ENCODE data around the gene ADAM22.

The ADAM22 gene

GRCh38 chr7:87959336-87959735, 25.3 kb downstream of the ADAM22 start:
- no peak for DNase-seq

- DNase-seq = no peak
Observed at GRCh38 chr7:87960239-87960638, 26.2 kb downstream of the ADAM22 start.

GRCh38 chr7:87961754-87962153, 27.7 kb downstream of the ADAM22 start:
- DNase-seq = no peak

- no peak for DNase-seq
Observed at GRCh38 chr7:87966271-87966670, 32.2 kb downstream of the ADAM22 start.

GRCh38 chr7:87968021-87968420, 34.0 kb downstream of the ADAM22 start:
- no peak for DNase-seq

GRCh38 chr7:87982116-87982515, 48.1 kb downstream of the ADAM22 start:
- no peak for DNase-seq

- DNase-seq = no peak
Observed at GRCh38 chr7:87984088-87984487, 50.0 kb downstream of the ADAM22 start.

- DNase-seq = no peak
Observed at GRCh38 chr7:87993269-87993668, 59.2 kb downstream of the ADAM22 start.

GRCh38 chr7:87999261-87999660, 65.2 kb downstream of the ADAM22 start:
- DNase-seq = no peak

GRCh38 chr7:88001744-88002530, 67.9 kb downstream of the ADAM22 start:
- DNase-seq = no peak

GRCh38 chr7:88002617-88003016, 68.6 kb downstream of the ADAM22 start:
- no peak for DNase-seq

- DNase-seq = no peak
Observed at GRCh38 chr7:88003581-88003980, 69.5 kb downstream of the ADAM22 start.

- DNase-seq = no peak
Observed at GRCh38 chr7:88005191-88005590, 71.1 kb downstream of the ADAM22 start.

- no peak for DNase-seq
Observed at GRCh38 chr7:88009651-88010050, 75.6 kb downstream of the ADAM22 start.

GRCh38 chr7:88012086-88012485, 78.0 kb downstream of the ADAM22 start:
- no peak for DNase-seq

- DNase-seq = no peak
Observed at GRCh38 chr7:88013981-88014380, 79.9 kb downstream of the ADAM22 start.

GRCh38 chr7:88014581-88014980, 80.5 kb downstream of the ADAM22 start:
- DNase-seq = no peak

- no peak for DNase-seq
Observed at GRCh38 chr7:88015309-88015708, 81.3 kb downstream of the ADAM22 start.

GRCh38 chr7:88018501-88018900, 84.5 kb downstream of the ADAM22 start:
- no peak for DNase-seq

GRCh38 chr7:88020953-88021665, 87.1 kb downstream of the ADAM22 start:
- no peak for DNase-seq

GRCh38 chr7:88027724-88028123, 93.7 kb downstream of the ADAM22 start:
- no peak for DNase-seq

GRCh38 chr7:88034083-88034695, 100.1 kb downstream of the ADAM22 start:
- DNase-seq = no peak

- no peak for DNase-seq
Observed at GRCh38 chr7:88037050-88037449, 103.0 kb downstream of the ADAM22 start.

- DNase-seq = no peak
Observed at GRCh38 chr7:88040694-88041093, 106.6 kb downstream of the ADAM22 start.
